ENCODE data around the gene ARHGAP10.

The ARHGAP10 gene

DNA sequence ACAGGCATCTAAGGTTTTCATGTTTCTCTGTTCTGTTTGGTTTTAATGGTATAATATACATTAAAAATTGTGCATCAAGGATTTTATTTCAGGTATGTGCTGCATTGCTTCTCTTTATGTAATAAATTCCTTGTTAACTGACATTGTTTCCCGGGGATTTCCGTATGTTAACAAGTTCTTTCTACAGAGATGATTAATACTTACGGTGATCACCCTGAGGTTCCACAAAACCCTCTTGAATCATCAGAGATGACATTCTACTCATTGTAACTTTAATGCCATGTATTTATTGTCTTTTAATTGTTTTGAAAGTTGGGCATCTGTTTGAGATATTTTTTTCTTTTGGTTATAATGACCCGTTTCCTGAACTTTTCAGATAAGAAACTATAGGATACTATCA lies 37.5 kb downstream of the ARHGAP10 start:
- TF ChIP-seq POLR2A (IDR thresholded peaks at IDR 0.05; ENCODE audit: low read length) (no peak), GATA1 (IDR thresholded peaks at IDR 0.05; ENCODE audit: low read depth, low read length) (no peak)
- no peak for DNase-seq

GRCh38 chr4:147770831-147771230 lies 38.9 kb downstream of the ARHGAP10 start:
- no peak for TF ChIP-seq GATA1 (IDR thresholded peaks at IDR 0.05; ENCODE audit: low read depth, low read length)
- TF ChIP-seq POLR2A (IDR thresholded peaks at IDR 0.05; ENCODE audit: low read length): no peak
- DNase-seq: no peak

DNA sequence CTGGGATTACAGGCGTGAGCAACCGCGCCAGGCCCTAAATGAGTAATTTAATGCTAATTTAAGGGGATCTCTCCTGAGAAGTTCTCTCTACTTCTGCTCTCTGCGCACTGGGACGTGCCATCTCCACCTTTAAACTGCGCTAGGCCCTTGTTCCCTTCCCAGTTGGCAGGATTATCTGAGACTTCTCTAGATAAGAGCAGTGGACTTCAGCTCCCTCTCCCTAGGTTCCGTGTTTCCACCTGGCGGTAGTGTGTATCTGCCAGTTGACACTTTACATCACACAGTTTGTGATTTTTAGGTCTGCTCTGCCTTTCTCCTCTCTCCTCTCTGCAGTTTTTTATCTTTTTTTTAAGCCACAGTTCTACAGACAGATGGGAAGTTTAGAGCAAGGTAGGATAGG lies 40.2 kb downstream of the ARHGAP10 start:
- no peak for DNase-seq
- TF ChIP-seq POLR2A (IDR thresholded peaks at IDR 0.05; ENCODE audit: low read length) (no peak), GATA1 (IDR thresholded peaks at IDR 0.05; ENCODE audit: low read depth, low read length) (no peak)

- DNase-seq: no peak
- TF ChIP-seq POLR2A (IDR thresholded peaks at IDR 0.05; ENCODE audit: low read length) (no peak), GATA1 (IDR thresholded peaks at IDR 0.05; ENCODE audit: low read depth, low read length) (no peak)
Observed at GRCh38 chr4:147772459-147772969, 40.6 kb downstream of the ARHGAP10 start.

DNA sequence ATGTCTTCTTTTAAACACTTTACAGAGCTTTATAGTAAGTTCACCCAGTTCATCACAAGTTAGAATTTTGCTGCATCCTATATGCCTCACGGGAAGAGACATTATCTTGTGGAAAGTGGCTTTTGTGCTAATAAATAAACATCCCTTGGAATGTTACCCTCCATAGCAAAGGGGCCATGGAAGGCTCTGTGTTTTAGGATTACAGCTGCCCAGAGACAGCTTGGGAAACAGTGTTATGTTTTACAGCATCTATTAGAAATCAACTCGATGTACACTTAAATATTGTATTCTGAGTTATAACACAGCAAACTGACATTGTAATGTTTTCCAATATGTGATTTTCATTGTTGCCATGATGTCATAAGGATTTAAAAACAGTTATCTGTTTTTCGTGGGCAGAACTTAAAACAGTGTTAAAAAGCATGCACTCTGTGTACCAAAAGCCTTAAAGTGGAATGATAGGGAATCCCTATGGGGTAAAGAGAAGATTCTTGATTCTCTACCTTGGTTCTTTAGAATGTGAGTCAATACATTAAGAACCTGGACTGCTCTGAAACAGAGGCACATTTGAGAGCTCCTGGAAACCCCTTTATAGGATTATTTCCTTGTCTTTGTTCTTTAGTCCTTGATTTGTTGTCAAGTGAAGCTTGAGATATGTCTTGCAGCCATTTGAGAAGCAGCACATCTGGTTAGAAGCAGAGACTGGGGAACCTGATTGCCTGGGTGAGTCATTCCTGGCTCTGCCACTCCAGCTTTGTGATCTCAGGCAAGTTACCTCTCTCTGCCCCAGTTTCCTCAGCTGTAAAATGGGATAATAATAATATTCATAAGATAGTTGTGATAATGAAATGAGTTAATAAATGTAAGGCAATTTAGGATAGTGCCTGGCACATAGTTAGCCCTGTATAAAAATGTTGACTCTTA lies 41.6 kb downstream of the ARHGAP10 start:
- TF ChIP-seq POLR2A (IDR thresholded peaks at IDR 0.05; ENCODE audit: low read length): no peak
- TF ChIP-seq GATA1 (IDR thresholded peaks at IDR 0.05; ENCODE audit: low read depth, low read length): no peak
- no peak for DNase-seq

GRCh38 chr4:147776716-147777115 lies 44.8 kb downstream of the ARHGAP10 start:
- DNase-seq: no peak
- TF ChIP-seq POLR2A (IDR thresholded peaks at IDR 0.05; ENCODE audit: low read length): no peak
- TF ChIP-seq GATA1 (IDR thresholded peaks at IDR 0.05; ENCODE audit: low read depth, low read length): no peak

- TF ChIP-seq GATA1 (IDR thresholded peaks at IDR 0.05; ENCODE audit: low read depth, low read length) (no peak), POLR2A (IDR thresholded peaks at IDR 0.05; ENCODE audit: low read length) (no peak)
- no peak for DNase-seq
Observed at GRCh38 chr4:147777456-147778091, 45.7 kb downstream of the ARHGAP10 start.

GRCh38 chr4:147778942-147779341 lies 47.1 kb downstream of the ARHGAP10 start:
- TF ChIP-seq POLR2A (IDR thresholded peaks at IDR 0.05; ENCODE audit: low read length) (no peak), GATA1 (IDR thresholded peaks at IDR 0.05; ENCODE audit: low read depth, low read length) (no peak)
- DNase-seq: no peak

- no peak for DNase-seq
- TF ChIP-seq GATA1 (IDR thresholded peaks at IDR 0.05; ENCODE audit: low read depth, low read length): no peak
- no peak for TF ChIP-seq POLR2A (IDR thresholded peaks at IDR 0.05; ENCODE audit: low read length)
Observed at GRCh38 chr4:147779451-147779850, 47.6 kb downstream of the ARHGAP10 start.

DNA sequence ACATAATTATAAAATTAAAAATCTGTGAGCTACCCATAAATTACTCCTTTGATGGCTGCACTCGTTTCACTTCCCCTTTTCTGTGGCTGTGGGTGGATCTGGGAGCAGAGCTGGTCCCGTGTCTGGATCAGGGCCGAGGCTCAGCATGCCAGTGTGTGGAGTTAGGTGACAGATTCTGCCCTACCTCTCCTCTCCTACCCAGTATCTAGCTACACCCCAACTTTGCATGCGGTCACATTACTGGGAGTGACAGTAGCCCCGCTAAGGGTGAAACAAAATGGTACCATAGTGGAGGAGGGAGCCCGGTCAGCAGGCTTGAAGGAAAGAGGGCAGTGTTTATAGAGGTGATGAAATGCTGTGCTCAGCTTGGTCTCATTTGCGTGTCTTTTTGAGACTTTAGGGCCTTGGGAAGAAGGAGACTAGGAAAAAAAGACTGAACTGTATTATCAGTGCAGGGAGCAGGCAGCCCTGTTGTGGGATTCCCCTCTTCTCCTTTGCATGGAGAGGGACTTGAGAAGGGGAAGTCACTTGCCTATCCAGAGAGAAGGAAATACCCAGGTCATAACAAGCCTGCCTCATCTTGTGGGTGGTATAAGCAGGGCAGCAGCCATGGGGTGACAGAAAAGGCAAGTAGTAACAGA lies 48.4 kb downstream of the ARHGAP10 start:
- no peak for DNase-seq
- TF ChIP-seq GATA1 (IDR thresholded peaks at IDR 0.05; ENCODE audit: low read depth, low read length) (no peak), POLR2A (IDR thresholded peaks at IDR 0.05; ENCODE audit: low read length) (no peak)

DNA sequence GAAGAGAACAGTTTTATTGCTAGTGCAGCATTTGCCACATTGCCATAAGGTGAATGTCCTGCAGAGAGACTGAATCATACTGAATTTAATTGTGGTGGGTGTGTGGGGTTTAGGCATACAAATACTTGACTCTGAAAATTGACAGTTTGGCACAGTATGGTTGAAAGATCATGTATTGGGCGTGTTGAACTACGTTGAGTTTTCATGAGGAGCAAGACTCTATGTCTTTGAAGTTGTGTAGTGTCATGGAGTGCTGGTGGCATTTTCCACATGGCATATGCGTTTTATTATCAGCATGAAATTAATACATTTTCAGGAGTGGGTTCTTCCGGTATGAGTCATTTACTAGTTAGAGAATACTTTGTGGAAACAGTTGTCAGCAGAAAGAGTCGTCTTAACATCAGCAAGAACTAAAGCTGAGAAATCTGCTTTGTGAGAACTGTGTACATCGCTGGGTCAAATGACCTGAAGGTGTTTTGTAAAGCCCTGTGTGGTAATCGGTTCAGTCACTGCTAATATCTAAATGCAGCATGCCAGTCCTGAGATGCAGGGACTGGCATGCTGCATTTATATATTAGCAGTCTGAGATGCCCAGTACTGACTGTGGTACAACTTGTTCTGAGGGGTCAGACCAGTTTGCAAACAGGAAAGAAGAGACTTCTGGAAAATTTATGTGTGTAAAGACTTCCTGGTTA lies 50.3 kb downstream of the ARHGAP10 start:
- DNase-seq: no peak
- TF ChIP-seq POLR2A (IDR thresholded peaks at IDR 0.05; ENCODE audit: low read length): no peak
- no peak for TF ChIP-seq GATA1 (IDR thresholded peaks at IDR 0.05; ENCODE audit: low read depth, low read length)

- no peak for TF ChIP-seq POLR2A (IDR thresholded peaks at IDR 0.05; ENCODE audit: low read length)
- no peak for TF ChIP-seq GATA1 (IDR thresholded peaks at IDR 0.05; ENCODE audit: low read depth, low read length)
- DNase-seq: no peak
Observed at GRCh38 chr4:147785129-147785528, 53.2 kb downstream of the ARHGAP10 start.

DNA sequence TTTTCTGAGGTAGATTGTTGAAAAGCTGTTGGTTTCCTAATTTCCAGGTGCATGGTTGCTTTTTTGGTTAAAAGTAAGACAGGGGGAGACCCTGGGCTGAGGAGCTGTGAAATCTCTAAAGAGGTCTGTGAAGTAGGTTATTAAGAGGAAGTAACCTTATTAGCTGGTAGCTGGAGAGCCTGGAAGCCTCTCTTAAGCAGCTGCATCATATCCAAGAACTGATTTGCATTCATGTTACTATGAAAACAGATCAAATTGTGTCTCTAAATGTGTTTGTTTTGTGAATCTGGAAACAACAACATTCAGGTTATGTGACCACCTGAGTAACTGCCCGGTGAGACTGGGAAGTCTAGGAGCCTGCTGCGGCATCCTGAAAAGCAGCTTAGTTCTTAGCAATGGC lies 54.1 kb downstream of the ARHGAP10 start:
- TF ChIP-seq POLR2A (IDR thresholded peaks at IDR 0.05; ENCODE audit: low read length) (no peak), GATA1 (IDR thresholded peaks at IDR 0.05; ENCODE audit: low read depth, low read length) (no peak)
- no peak for DNase-seq

All from erythroblast (primary cell).